OCI-LY7 (cell line): ENCODE measurements around the gene PABPC1L. TPM values are rescaled to one million over a fixed set of nuclear protein-coding genes. Genes with fewer than 3 reads are reported as not detected.
A peak's percentile ranks its signal among the peaks of the same experiment; 100 is the strongest.

ENCODE experiments used
- BruUV-seq: library from RNA; stranded (reverse); fragments of 400-500 nt; replicated peaks from 2 replicates; lab custom pipeline; 2021; lab: Mats Ljungman, UMichigan
- CTCF ChIA-PET: fragments of 300-600 bp; sonication (Branson Sonifier 250); formaldehyde crosslinking; loops from one replicate; lab custom pipeline; 2022; ENCODE audit warnings: antibody characterized with exemption; ENCODE audit not compliant: unreplicated experiment; lab: Charles Lee
- POLR2A ChIA-PET: fragments of 300-600 bp; sonication (Branson Sonifier 250); formaldehyde crosslinking; loops from one replicate; lab custom pipeline; 2022; ENCODE audit warnings: antibody characterized with exemption; lab: Charles Lee
- DNase-seq: peaks from one replicate; pipeline ENCODE4 v3.0.0-alpha.2; 2015; ENCODE audit warnings: low spot score
- H2AFZ ChIP-seq: fragments of 200-600 bp; sonication (generic), shearing (Covaris generic); 2 replicates; pipeline ENCODE4 v1.6.1; 2014; ENCODE audit warnings: mild to moderate bottlenecking, antibody characterized with exemption, low read length, moderate library complexity
- H3K27ac ChIP-seq: fragments of 200-600 bp; sonication (generic); 2 replicates; pipeline ENCODE4 v1.5.1; 2014; ENCODE audit warnings: mixed run types, low read depth, mild to moderate bottlenecking, moderate library complexity, low read length, inconsistent platforms; ENCODE audit not compliant: poor library complexity, severe bottlenecking
- H3K36me3 ChIP-seq: fragments of 200-600 bp; sonication (generic); 2 replicates; pipeline ENCODE4 v1.6.1; 2014; ENCODE audit warnings: mild to moderate bottlenecking, antibody characterized with exemption, low read length, moderate library complexity, mixed read lengths; ENCODE audit not compliant: insufficient read depth
- H3K4me1 ChIP-seq: fragments of 200-600 bp; sonication (generic); 2 replicates; pipeline ENCODE4 v1.5.1; 2014; ENCODE audit warnings: mild to moderate bottlenecking, low read length; ENCODE audit not compliant: insufficient read depth, poor library complexity, severe bottlenecking
- H3K4me2 ChIP-seq: fragments of 200-600 bp; sonication (generic); 2 replicates; pipeline ENCODE4 v1.6.1; 2014; ENCODE audit warnings: mild to moderate bottlenecking, low read length
- H3K4me3 ChIP-seq: fragments of 200-600 bp; sonication (generic); 2 replicates; pipeline ENCODE4 v1.5.1; 2014; ENCODE audit warnings: mild to moderate bottlenecking, low read depth, low read length; ENCODE audit not compliant: poor library complexity, severe bottlenecking
- H3K79me2 ChIP-seq: fragments of 200-600 bp; sonication (generic); 2 replicates; pipeline ENCODE4 v1.6.1; 2016; ENCODE audit warnings: low read depth, mild to moderate bottlenecking, low read length, moderate library complexity, mixed read lengths; ENCODE audit not compliant: insufficient read depth
- H3K9me2 ChIP-seq: fragments of 200-600 bp; sonication (generic); 2 replicates; pipeline ENCODE4 v1.6.1; 2016; ENCODE audit warnings: mild to moderate bottlenecking, low read length, mixed read lengths; ENCODE audit not compliant: insufficient read depth
- H3K9me3 ChIP-seq: fragments of 200-600 bp; sonication (generic); 2 replicates; pipeline ENCODE4 v1.6.1; 2014; ENCODE audit warnings: mild to moderate bottlenecking, mixed run types, low read length, mixed read lengths
- H4K20me1 ChIP-seq: fragments of 200-600 bp; sonication (generic); 2 replicates; pipeline ENCODE4 v1.6.1; 2014; ENCODE audit warnings: mild to moderate bottlenecking, antibody characterized with exemption, low read length, moderate library complexity, mixed read lengths; ENCODE audit not compliant: insufficient read depth
- CTCF ChIP-seq: fragments of 200-600 bp; sonication (generic); conservative IDR thresholded peaks from 2 replicates; pipeline ENCODE4 v1.5.1; 2014; ENCODE audit warnings: mild to moderate bottlenecking, antibody characterized with exemption, low read length, moderate library complexity, mixed read lengths
- EZH2phosphoT487 ChIP-seq: fragments of 200-600 bp; sonication (generic); IDR thresholded peaks from 2 replicates; pipeline ENCODE4 v1.6.1; 2018; ENCODE audit warnings: low read depth, borderline replicate concordance, mild to moderate bottlenecking, mixed run types, antibody characterized with exemption, low read length, moderate library complexity, mixed read lengths
- intact Hi-C: fragments of 100-400 bp; cut with micrococcal nuclease; formaldehyde crosslinking; loops from one replicate; pipeline ENCODE4 v1.10.0; 2022; ENCODE audit not compliant: unreplicated experiment
- total RNA-seq, 2 experiments: library from RNA; depleted of rRNA in 1 of 2; stranded (reverse); fragments of >200 nt in 1 of 2; shearing (Covaris generic) in 1 of 2; gene quantifications; 2 replicates each; pipeline ENCODE4 v1.2.3, GENCODE V29; 2014 to 2022

PABPC1L gene
- total RNA-seq, 2 experiments from 2014 or later: 58.7 to 171 TPM

- TF ChIP-seq CTCF (no peak), EZH2phosphoT487 (no peak)
- no TSS peak for BruUV-seq
- DNase-seq: no peak
- ChIA-PET CTCF (no interaction called here), POLR2A (interaction anchor here (1.0 kb wide), 1 partner anchor 25 kb away, joined by 3 read pairs; no protein-coding TSS in a partner anchor)
- Histone ChIP-seq H3K4me1 (no peaks in the 10 kb centered on the region), H3K4me2 (no peak overlapping the region), H3K4me3 (no peak overlapping the region), H3K36me3 (peaks cover 94% of the 10 kb centered on the region), H4K20me1 (no peaks in the 10 kb centered on the region), H3K9me2 (no peaks in the 10 kb centered on the region), H3K79me2 (no peaks in the 10 kb centered on the region), H3K9me3 (no peaks in the 10 kb centered on the region), H2AFZ (no peak overlapping the region), H3K27ac (no peak overlapping the region)
- intact Hi-C loops: no loop called here
Measured at GRCh38 chr20:44938637-44939036, 28.8 kb downstream of the PABPC1L start.

GRCh38 chr20:44941120-44941691 lies 31.3 kb downstream of the PABPC1L start:
- Histone ChIP-seq H3K9me2 (no peaks in the 10 kb centered on the region), H3K4me2 (no peak overlapping the region), H3K27ac (no peak overlapping the region), H3K9me3 (no peaks in the 10 kb centered on the region), H3K79me2 (no peaks in the 10 kb centered on the region), H2AFZ (no peak overlapping the region), H3K4me1 (no peaks in the 10 kb centered on the region), H4K20me1 (no peaks in the 10 kb centered on the region), H3K4me3 (no peak overlapping the region), H3K36me3 (peaks cover 99% of the 10 kb centered on the region)
- intact Hi-C loops: no loop called here
- POLR2A ChIA-PET: interaction anchor here (1.0 to 1.2 kb wide), 2 partner anchors 18 to 19 kb away, joined by 3 to 4 read pairs; partner anchors contain the start of gene TOMM34
- CTCF ChIA-PET: interaction anchor here (1.2 kb wide), 1 partner anchor 10 kb away, joined by 3 read pairs; no protein-coding TSS in a partner anchor
- BruUV-seq: no TSS peak
- TF ChIP-seq EZH2phosphoT487: no peak
- DNase-seq: no peak

DNA sequence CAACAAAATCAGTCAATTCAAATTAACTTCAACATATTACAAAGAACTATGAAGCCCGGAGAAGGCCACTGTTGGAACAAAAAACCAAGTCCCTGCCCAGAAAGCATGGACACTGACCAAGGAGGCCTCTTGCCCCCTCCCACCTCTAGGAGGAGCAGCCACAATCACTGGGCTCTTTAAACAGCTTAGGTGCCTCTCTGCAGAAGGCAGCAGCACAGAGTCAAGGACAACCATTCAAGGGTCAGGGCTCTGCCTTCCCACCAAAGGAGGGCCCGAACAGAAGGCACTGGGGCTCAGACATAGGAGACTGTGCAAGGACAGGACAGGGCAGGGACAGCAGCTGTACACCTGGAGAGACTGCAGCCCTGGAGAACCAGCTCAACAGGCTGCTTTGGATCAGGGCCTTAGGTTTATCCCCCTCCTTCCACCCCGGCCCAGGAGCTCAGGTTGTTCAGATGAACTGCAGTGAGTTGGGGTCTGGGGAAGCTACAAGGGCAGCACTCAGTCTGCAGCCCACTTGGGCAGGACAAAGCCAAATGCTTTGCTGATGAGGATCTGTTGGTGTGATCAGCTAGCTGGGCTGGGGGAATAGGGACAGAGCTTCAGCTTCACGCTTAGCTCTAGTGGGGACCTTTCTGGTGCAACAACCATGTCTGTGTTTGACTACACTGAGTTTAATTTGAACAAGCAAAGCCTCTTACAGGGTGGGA lies 32.6 kb downstream of the PABPC1L start:
- H3K27ac ChIP-seq: no peak overlapping the region
- intact Hi-C loops: no loop called here
- POLR2A ChIA-PET: interaction anchor here (0.6 to 1.0 kb wide), 3 partner anchors 9 to 24 kb away, joined by 3 read pairs; no protein-coding TSS in a partner anchor
- H4K20me1 ChIP-seq: no peaks in the 10 kb centered on the region
- TF ChIP-seq CTCF (no peak), EZH2phosphoT487 (no peak)
- no peaks in the 10 kb centered on the region for H3K9me2 ChIP-seq
- H3K4me1 ChIP-seq: no peaks in the 10 kb centered on the region
- H3K79me2 ChIP-seq: no peaks in the 10 kb centered on the region
- H3K4me3 ChIP-seq: no peak overlapping the region
- CTCF ChIA-PET: interaction anchor here (1.2 kb wide), 1 partner anchor 11 kb away, joined by 3 read pairs; no protein-coding TSS in a partner anchor
- H3K9me3 ChIP-seq: no peaks in the 10 kb centered on the region
- H3K4me2 ChIP-seq: no peak overlapping the region
- peaks cover 99% of the 10 kb centered on the region for H3K36me3 ChIP-seq
- no peak for DNase-seq
- BruUV-seq: TSS peak; percentile 65
- H2AFZ ChIP-seq: no peak overlapping the region
